ENCODE results near the gene LMX1A.

The LMX1A gene

DNA sequence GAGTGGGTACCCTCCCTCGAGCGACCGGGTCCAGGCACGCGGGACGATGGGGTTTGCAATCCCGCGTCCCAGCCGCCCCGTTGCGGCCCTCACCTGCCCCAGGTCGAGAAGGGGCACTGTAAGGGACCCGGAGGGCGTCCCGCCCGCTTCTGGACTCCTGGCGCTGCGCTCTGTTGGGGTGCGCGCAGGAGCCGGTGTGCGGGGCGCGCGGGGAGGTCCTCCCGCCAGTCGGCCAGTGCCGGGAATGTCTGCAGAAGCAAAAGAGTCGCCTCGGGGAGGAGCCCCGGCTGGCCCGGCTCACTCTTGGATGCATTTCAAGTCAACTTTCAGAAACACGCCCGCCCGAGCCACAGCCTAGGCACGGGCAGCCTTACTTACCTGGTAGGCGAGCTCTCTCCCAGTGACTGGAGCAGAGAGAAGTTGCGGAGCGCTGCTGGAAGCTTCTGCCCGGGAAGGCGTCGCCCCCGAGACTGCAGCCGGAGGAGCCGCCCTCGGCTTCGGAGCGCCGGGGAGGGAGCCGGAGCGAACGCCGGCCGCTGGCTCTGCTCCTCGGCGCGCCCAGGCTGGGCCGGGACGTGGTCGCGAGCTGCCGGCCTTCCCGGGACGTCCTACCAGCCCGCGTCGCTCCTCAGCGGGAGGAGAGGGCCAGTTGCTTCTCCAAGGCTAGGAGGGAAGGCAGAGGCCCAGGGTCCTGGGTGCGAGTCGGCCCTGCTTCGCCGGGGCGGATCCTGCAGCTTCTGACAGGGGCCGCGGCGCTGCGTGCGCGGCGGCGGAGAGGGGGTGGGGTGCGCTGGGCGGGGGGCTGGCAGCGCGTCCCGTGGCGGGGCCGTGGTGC, at the start of gene LMX1A:
Gene LMX1A, minus strand, starts transcription at position 739 of the 835 bp plus-strand sequence. CDS start 1,156 bp downstream, outside the sequence.
- DNase-seq, result no peak

DNA sequence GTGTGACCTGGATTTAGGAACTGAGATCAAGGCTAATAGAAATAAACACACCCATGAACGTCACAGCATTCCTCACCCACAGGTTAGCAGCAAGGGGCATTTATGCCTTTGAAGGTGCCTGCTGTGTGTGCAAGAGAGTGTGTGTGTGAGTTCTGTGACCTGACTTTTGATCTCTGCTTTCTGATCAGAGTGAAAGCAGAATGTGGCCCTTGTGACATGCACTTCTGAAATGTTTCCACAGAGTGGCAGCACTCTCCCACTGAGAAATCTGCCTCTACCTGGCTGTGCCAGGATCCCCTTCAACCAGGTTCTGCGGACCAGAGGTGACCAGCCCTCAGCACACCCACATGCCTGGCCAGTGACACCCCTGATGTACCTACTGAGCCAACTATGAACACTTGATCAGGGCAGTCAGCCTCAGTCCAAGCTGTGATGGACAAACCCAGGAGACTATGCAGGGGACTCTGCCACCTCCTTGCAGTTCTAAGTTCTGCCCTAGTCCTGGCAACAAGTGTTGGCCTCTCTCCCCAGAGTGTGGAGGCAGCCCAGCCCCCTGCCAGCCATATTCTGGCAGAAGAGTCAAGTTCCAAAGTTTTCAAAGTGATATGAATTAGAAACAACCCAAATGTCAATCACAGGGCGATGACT, 47.4 kb upstream of the LMX1A start:
- DNase-seq, result peak in 1 of 2 experiments; percentile 16

DNA sequence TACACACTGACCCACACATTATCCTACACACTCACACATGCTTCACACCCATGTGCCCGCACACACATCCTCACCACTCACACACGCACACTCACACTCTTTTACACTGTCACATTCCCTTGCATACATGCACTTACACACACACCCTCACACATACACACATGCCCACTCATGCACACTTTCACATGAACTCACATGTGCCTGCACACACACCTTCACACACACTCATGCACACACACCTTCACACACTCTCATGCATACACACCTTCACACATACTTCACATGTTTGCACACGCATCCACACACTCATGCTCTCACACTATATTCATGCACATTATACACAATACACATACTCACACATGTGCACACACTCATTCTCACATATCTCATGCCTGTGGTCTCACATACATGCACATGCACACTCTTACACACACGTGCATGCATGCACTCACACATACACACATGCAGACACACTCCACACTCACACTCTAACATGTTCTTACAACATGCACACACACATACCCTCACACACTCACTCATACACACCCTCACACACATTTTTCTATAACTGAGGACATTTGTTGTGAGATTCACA, 46.1 kb upstream of the LMX1A start:
- no peak for DNase-seq

DNA sequence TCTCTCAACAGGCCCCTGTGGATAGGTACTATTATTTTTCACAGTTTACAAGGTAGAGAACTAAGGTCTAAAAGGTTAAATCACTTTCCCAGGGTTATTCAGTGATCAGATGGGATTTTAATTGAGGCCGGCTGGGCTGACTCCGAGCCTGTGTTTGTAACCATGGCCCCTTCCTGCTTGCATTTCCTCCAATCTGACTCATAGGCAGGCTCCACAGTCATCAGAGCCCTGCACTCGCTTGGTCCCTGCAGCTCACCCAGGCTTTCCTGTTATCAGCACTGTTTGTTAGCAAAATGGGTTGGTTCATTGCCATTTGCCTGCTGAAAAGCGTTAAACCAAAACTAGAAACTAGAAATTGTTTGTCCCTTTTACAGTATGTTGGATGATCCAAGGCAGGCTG, 41.4 kb upstream of the LMX1A start:
- DNase-seq, result no peak

DNA sequence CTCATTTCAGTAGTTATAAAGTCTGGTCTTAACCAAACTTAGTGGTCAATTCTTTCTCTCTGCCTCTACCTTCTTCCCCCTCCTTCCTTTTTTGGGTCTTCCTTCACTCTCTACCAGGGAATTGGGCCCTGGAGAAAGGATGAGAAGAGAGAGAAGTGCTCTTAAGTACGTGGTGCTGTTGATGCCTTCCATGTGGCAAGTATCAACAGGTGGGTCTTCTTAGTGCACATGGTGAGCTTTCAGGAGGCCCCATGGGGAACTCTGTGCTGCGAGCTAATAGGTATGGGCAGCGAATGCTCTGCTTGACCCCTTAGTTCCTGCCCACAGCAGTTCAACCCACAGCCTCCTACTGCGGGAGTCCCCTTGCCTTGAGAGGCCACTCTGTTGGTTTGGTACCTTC, 39.4 kb upstream of the LMX1A start:
- DNase-seq, result peak; percentile 48 to 91

DNA sequence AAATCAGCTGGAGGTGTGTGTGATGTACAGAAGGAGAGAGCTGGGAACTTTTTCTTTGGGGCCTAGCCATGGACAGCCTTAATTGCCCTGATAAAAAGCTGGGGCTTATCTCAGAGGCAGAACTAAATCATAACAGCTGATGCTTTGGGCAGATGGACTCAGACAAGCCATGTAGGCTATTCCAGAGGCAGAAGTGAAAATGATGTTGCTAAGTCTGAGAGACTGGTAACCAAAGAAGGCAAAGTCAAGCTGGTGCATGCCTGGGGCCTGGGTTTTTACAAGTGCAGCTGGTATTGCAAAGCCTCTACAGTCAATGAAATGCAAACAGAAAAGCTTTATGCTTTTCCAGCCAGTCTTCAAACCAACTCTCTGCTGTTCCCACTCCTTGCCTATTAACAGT, 39.0 kb upstream of the LMX1A start:
- DNase-seq, result peak; percentile 79 to 91

DNA sequence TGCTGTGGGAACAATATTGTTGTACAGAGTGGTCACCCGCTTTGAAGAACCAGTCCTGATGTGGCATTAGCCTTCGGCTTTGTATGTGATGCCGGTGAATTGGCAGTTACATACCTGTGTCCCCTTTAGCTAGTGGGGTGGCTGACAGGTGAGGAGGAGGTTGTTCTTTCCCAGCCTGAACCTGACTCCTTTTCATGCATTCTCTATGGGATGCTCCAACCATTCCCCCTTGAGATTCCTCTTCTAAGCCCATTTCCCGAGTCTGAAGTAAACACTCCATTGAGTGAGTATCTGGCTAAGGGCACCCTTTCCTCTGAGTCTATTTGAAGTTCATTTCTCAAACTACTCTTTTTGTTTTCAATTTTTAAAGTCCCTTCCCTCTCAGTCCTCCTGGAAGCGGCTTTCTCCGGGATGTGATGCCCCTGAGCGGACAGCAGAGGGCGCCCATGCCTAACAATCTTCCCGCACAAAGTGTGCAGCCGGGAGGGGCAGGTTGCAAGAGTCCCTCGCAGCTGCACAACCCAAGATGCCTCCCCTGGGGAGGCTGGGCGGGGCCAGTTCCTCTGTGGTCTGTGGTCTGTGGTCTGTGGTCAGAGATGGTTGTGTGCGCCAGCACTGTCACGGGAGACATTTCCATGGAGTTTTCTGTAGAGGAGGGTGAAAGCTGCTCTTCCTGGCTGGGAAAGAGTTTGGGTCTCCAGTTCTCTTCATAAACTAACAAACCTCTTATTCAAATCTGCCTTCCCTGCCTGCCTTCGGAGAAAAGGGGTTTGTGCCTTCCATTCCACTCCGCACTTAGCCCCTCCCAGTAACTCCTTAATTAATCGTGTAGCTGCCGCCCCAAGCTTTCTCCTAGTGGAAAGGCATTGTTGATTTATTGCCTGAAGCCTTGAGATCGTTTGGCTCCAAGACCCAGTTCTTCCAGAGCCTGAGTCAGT, 36.4 kb upstream of the LMX1A start:
- peak; percentile 99 for DNase-seq

DNA sequence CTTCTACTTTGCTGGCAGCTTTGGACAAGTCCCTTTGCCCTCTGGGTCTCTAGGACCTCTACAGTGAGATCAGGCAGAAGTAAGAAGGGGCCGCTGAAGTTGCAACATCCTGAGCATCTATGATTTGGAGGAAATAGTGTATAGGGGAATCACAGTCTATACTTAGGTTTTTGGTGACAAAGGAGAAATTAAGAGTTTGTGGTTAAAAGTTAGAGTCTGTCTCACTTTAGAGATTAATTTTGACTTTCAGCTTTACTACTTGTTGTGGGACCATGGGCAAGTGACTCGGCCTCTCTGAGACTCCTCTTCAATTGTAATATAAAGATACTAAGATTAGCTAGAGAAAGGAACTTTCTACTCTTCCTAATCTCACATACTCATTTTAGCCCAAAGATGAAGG, 33.1 kb upstream of the LMX1A start:
- no peak for DNase-seq

DNA sequence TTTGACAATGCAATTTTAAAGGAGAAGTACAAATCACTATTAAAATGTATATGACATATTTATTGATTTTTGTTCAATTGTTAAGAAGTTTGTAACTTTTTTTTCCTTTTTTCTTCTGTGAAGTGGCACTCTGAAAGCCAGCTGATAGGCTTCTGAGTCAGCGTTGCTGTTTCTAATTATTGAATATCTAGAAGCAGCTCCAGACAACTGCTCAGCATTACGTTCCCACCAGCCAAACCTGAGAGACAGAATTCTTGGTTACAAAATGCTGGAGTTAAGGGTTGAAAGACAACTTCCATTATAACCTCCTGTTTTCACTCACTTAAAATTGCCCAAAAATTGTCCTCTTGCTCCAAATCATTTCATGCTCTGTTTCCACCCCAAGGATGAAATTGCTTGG, 31.4 kb upstream of the LMX1A start:
- no peak for DNase-seq

DNA sequence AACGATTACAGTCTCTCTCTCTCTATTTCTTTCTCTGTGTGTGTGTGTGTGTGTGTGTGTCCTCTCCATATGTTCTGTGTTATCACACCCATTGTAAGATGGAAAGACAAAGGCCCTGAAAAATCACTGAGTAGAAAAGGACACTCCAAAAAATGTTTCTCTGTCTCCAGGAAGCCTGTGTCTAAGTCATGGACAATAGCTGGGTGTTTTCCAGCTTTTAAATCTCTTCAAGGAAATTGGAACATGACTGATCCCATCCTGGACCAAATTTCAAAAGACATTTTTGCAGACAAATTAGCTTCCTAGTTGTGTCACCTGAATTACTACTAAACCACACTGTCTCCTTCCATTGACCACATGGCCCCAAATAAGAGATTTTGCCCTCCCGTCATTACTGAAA, 31.0 kb upstream of the LMX1A start:
- no peak for DNase-seq

DNA sequence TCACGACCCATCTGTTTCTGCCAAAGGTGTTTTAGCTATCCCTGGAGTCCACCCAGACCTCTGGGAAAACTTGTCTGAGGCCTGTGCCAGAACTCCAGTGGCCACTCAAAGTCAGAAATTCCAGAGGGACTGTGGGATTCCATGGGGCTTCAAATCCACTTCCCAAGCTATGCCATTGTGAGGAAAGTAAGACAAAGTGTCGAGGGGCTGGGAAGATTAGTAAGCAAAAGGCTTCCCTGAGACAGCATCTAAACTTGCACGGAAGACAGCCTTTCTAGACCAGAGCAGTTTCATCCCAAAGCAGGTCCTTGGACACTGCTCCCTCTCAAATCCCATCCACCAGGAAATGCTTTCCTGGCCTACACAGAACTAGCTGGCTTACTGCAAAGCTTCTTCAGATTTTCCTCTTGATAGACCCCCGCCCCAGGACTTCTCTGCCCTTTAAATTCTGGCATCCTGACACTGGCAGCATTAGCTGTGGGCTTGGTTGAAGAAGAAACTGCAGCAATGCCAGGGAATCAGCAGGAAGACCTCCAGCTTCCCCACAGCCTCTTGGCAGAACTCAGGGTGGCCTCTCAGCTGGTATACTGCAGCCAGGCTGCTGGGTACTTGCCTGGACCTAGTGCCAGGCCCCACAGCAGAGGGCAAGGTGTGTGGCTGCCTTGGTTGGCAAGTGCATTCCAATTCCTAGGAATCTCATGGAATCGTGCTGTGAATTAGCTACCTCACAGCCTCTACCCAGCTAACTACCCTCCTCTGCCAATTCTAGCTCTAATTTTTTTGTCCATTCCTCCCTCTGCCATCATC, 27.3 kb upstream of the LMX1A start:
- DNase-seq, result no peak

DNA sequence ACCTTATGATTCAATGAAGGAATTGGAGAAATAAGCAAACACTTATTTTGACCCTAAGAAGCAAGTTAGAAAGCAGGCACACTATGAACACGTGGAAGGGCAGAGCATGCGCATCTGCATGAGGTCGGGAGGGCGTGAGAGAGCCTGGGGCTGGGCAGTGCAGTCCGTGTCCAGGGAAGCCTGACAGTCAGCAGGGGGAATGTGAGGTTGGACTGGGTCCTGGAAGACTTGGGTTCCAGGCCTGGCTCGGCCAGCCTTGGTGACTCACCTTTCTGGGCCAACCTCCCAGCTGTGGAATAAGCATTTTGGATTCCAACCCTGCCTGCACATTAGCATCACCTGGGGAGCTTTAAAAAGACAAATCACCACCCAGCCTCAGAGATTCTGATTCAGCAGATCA, 26.6 kb upstream of the LMX1A start:
- no peak for DNase-seq

DNA sequence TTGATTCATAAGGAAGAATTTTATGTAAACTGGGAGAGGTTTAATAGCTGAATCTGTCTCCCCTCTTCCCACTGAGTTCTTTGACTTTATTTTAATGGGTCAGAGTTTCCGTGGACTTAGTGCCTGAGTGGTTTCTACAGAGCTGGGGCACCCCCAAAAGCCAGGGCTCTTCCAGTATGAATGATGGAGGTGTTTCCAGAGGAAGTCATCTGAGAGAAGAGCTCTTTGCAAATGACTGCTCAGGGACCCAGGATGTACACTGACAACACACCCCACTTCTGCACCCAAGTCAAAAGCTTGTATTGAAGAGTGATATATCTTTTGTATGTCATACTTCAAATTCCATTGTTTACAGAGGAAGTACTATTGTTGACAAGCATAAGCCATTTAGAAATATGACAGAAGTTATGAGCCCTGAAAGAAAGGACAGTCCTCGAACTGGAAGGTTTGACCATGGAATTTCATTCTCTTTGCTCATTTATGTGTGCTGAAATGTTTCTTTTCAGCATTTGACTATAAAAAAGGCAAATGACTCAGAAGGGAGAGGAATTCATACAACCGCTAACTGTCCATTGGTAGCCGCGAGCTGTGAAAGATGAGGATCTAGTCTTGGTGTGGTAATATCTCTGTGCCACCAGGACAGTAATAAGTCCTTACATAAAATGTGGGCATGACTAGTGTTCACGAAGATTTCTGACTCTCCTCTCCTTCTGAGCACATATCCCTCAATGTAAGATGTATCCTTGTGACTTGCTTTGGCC, 25.4 kb upstream of the LMX1A start:
- no peak for DNase-seq

DNA sequence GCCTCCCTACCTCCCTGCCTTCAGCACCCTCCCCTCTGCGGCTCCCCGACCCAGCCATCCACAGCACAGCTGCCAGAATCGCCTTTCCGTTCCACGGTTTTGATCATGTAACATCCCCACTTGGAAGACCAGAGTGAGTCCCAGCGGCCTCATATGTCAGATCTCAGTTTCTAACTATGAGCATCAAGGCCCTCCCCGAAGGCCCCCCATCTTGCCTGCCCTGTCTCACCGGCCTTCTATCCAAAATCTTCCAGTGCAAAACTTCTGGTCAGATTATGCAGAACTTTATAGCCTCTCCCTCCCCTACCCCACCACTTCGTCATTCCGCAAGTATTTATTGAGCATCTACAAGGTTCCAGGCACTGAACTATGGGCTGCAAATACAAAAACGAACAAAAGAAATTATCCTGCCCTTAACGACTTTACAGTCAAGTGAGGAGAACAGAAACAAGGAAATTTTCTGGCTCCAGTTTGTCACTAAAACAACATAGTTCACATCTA, 20.3 kb upstream of the LMX1A start:
- DNase-seq, result no peak

DNA sequence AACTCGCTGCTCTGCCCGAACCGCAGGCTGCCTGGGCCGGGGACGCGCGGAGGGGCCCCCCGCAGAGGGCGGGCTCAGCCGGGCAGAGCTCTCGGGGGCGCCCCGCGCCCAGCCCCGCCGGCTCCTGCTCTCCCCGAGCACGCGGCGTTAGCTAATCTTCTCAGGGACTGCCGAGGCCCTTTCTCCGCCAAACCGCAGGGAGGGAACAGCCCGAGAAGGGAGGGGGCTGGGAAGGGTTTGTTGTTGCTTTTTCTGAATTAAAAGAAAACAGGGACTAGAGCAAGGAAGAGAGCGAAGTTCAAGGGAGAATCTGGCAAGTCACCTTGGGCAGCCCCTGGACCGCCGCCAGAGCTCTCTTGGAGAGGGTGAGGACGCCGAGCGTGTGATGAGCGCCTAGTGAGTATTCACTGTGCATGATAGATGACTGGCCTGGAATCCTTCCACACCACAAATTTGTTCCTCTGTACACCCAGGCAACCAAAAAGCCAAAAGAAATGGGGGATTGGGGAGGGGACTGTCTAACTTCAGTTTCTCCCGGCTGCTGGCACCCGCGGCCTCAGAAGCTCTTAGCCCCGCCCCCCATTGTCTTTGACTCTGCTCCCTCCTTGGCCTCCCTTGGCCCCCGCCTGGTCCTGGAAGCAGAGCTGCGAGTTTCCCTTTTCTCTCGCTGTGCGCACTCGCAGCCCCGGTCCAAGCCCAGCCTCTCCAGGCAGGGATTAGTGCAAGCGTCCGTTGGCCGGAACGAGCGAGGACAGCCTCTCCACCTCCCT, 19.7 kb upstream of the LMX1A start:
- DNase-seq, result peak; percentile 37 to 44

DNA sequence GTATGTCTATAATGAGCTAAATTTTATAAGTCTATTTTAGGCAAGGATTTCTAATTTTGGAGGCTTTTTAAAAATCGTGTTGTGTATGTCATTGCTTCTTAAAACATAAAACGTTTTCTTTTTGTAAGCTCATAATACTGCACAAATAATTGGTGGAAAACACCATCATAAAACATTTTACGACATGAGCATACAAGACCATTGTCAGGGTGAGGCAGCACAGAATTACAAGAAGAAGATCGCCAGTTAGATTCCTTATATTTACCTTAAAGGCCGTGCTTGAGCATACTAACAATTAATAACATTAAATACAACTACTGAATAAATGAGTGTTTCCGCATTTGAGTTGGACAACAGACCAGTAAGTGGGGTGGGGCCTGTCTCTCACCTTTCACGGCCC, 19.1 kb upstream of the LMX1A start:
- DNase-seq, result no peak

DNA sequence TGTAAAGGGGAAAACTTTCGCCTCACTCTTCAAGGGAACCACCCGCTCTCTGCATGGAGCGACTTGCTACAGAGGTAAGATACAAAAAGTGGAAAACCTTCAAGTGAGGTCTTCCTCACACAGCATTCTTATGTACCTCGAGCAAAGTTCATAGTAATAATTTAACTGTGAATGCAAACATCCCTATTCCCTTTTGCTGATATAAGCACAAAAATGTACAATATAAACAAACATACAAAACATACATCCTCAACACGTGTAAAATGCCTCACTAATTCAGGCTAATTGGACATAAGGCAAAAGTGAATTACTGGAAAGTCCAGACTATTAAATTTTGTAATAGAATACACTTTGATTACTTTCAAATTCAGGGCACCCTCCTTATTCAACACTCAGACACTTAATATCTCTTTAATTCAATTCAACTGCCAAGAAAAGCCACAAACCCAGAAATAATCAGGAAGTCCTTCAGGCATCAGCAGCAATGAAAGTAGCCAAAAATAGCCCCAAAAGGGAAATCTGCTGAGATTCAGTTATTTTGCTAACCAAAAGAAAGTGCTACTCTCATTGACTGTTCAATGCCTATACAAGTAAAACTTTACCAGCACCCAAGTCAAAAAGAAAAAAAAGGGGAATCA, 15.2 kb upstream of the LMX1A start:
- no peak for DNase-seq

DNA sequence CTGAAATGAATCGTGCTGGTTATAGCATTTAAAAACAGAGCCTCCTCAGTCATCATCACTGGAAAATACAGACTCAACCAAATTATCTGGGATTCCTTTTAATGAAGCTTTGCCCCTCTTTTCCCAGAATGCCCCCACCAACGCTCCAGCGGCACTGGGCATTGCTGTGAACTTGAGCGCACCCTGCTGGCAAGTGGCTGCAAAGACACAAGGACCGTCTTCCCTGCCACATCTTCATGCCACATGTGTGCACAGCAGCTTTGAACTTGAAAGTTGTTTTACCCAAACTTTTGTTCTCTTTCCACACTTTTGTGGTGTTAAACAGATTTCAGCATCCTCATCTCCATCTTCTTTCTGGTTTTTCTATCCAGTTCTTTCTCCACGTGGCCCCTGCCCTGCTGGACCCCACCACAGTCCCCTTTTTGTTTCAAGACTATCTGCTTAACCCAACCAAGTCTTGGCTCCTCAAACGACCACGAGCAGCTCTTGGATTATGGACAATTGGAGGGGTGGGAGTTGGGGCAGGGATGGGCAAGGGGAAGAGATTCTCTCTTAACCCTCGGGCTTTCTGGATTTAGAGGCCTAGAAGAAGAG, 12.8 kb upstream of the LMX1A start:
- peak; percentile 19 to 72 for DNase-seq

DNA sequence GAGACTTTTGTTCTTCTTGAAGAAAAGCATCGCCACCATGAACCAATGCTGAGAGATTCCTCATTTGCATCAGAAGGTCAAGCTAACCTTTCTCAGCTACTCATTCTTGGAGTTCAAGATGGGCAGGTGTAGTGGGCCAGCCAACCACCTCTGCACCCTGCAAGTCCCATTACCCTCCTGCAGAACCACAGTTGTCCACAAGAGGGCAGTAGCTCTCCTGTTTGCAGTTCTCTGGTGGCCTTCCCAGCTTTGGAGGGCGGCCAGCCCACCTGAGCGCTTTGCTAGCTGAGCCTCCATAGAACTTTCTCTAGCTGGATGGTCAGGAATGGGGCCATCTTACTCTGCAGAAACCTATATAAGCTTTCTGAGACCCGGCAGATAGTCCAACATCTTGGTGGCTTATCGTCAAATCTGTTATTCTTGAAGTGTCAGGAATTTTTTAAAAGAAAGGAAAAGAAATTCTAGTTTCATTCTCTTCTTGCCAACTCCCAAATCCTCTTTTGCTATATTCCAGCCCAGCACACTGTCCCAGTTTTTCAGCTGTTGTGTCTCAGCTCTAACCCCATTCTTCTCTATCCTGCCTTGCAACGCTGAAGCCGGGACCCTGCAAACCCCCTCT, 11.0 kb upstream of the LMX1A start:
- peak; percentile 81 to 83 for DNase-seq

All from NCI-H187 (cell line).